ENCODE results near the gene TCN2.

- no peak for TF ChIP-seq CTCF (IDR thresholded peaks at IDR 0.05; ENCODE audit: insufficient read depth, low read length, poor library complexity, severe bottlenecking)
- TF ChIP-seq EZH2phosphoT487 (conservative IDR thresholded peaks at IDR 0.05; ENCODE audit: low read length), result no peak
Observed at GRCh38 chr22:30557243-30557642, 49.7 kb upstream of the TCN2 start.

Measured in SU-DHL-6 (cell line).